Neural progenitor cell (in vitro differentiated cells): ENCODE measurements around the gene CDK5RAP3. TPM values are rescaled to one million over a fixed set of nuclear protein-coding genes. Genes with fewer than 3 reads are reported as not detected.
"Not testable (repeated sequence)": the region's sequence is repeated elsewhere in the genome, so short reads cannot be mapped to it uniquely, and the experiment has no call there.

ENCODE experiments used
- DNase-seq: peaks from one replicate; pipeline ENCODE4 v3.0.0-alpha.2; 2016; ENCODE audit warnings: low spot score
- H2AFZ ChIP-seq: fragments of 200-600 bp; sonication (generic); replicated peaks from 2 replicates; pipeline ENCODE4 v1.6.1; 2016; ENCODE audit warnings: antibody characterized with exemption
- H3F3A ChIP-seq: fragments of 200-600 bp; sonication (generic); 2 replicates; pipeline ENCODE4 v1.6.1; 2016; ENCODE audit warnings: antibody characterized with exemption, low read depth
- H3K27ac ChIP-seq: fragments of 200-600 bp; sonication (generic); 2 replicates; pipeline ENCODE4 v1.5.1; 2016; ENCODE audit warnings: mild to moderate bottlenecking
- H3K27me3 ChIP-seq: fragments of 200-600 bp; sonication (generic); 2 replicates; pipeline ENCODE4 v1.6.1; 2016; ENCODE audit warnings: mild to moderate bottlenecking, moderate library complexity
- H3K36me3 ChIP-seq: fragments of 200-600 bp; sonication (generic); 2 replicates; pipeline ENCODE4 v1.5.1; 2016
- H3K4me1 ChIP-seq: fragments of 200-600 bp; sonication (generic); 2 replicates; pipeline ENCODE4 v1.6.1; 2016; ENCODE audit warnings: mixed run types
- H3K4me2 ChIP-seq: fragments of 200-600 bp; sonication (generic); 2 replicates; pipeline ENCODE4 v1.6.1; 2016
- H3K4me3 ChIP-seq: fragments of 200-600 bp; sonication (generic); 2 replicates; pipeline ENCODE4 v1.5.1; 2016
- H3K79me2 ChIP-seq: fragments of 200-600 bp; sonication (generic); 2 replicates; pipeline ENCODE4 v1.6.1; 2016; ENCODE audit warnings: low read depth
- H3K9ac ChIP-seq: fragments of 200-600 bp; sonication (generic); 2 replicates; pipeline ENCODE4 v1.6.1; 2016
- H3K9me3 ChIP-seq: fragments of 200-600 bp; sonication (generic); 2 replicates; pipeline ENCODE4 v1.5.1; 2016; ENCODE audit warnings: low read depth
- H4K20me1 ChIP-seq: fragments of 200-600 bp; sonication (generic); 2 replicates; pipeline ENCODE4 v1.6.1; 2016; ENCODE audit warnings: low read depth
- H3K27ac Mint-ChIP-seq: 3 replicates; pipeline ENCODE4 v1.8.0; 2021; ENCODE audit warnings: mixed read lengths
- H3K27me3 Mint-ChIP-seq: 2 replicates; pipeline ENCODE4 v1.8.0; 2022; ENCODE audit warnings: low read depth, mild to moderate bottlenecking, inconsistent platforms, moderate library complexity, mixed read lengths; ENCODE audit not compliant: insufficient read depth
- H3K36me3 Mint-ChIP-seq: 3 replicates; pipeline ENCODE4 v1.8.0; 2021; ENCODE audit warnings: mixed read lengths
- H3K4me1 Mint-ChIP-seq: 3 replicates; pipeline ENCODE4 v1.8.0; 2021; ENCODE audit warnings: mixed read lengths
- H3K4me3 Mint-ChIP-seq: 3 replicates; pipeline ENCODE4 v1.8.0; 2021; ENCODE audit warnings: mild to moderate bottlenecking, moderate library complexity, mixed read lengths
- H3K9me3 Mint-ChIP-seq: 3 replicates; pipeline ENCODE4 v1.8.0; 2020; ENCODE audit warnings: mixed read lengths
- CTCF ChIP-seq: fragments of 200-600 bp; sonication (generic); IDR thresholded peaks from 2 replicates; pipeline ENCODE4 v1.5.1; 2017; ENCODE audit warnings: antibody characterized with exemption, mild to moderate bottlenecking
- EZH2 ChIP-seq: fragments of 200-600 bp; sonication (generic); IDR thresholded peaks from 2 replicates; pipeline ENCODE4 v1.6.1; 2017; ENCODE audit warnings: antibody characterized with exemption, mild to moderate bottlenecking, moderate library complexity
- EZH2phosphoT487 ChIP-seq: fragments of 200-600 bp; sonication (generic); IDR thresholded peaks from 2 replicates; pipeline ENCODE4 v1.6.1; 2017; ENCODE audit warnings: antibody characterized with exemption
- total RNA-seq: library from RNA; depleted of rRNA; stranded (reverse); fragments of >200 nt; gene quantifications from 2 replicates; pipeline ENCODE4 v1.2.3, GENCODE V29; 2015; ENCODE audit warnings: low replicate concordance

Gene CDK5RAP3
- total RNA-seq, 1 donor from 2014 or later: 104 TPM

GRCh38 chr17:47931848-47932247 is 39.1 kb upstream of the CDK5RAP3 start:
- Histone ChIP-seq H3K79me2 (no peaks in the 10 kb centered on the region), H3K9me3 (no peaks in the 10 kb centered on the region), H3K4me2 (no peak overlapping the region), H3F3A (no peaks in the 10 kb centered on the region), H3K4me3 (no peak overlapping the region), H4K20me1 (no peaks in the 10 kb centered on the region), H3K27ac (no peak overlapping the region), H3K4me1 (no peaks in the 10 kb centered on the region), H3K27me3 (no peaks in the 10 kb centered on the region), H3K9ac (no peak overlapping the region), H3K36me3 (no peaks in the 10 kb centered on the region), H2AFZ (no peak overlapping the region)
- Mint-ChIP-seq H3K4me1 (no peaks in the 10 kb centered on the region), H3K9me3 (no peaks in the 10 kb centered on the region), H3K27ac (peak overlapping the region; percentile 3), H3K36me3 (peaks cover 6% of the 10 kb centered on the region), H3K4me3 (no peak overlapping the region), H3K27me3 (peaks cover 4% of the 10 kb centered on the region)
- no peak for DNase-seq
- TF ChIP-seq EZH2 (no peak), EZH2phosphoT487 (no peak), CTCF (no peak)

- H3F3A ChIP-seq: no peaks in the 10 kb centered on the region
- no peaks in the 10 kb centered on the region for H3K36me3 Mint-ChIP-seq
- H2AFZ ChIP-seq: no peak overlapping the region
- no peaks in the 10 kb centered on the region for H3K4me1 ChIP-seq
- H3K4me1 Mint-ChIP-seq: no peaks in the 10 kb centered on the region
- no peak overlapping the region for H3K4me3 ChIP-seq
- peak overlapping the region; percentile 8 for H3K27ac Mint-ChIP-seq
- H3K36me3 ChIP-seq: no peaks in the 10 kb centered on the region
- H4K20me1 ChIP-seq: no peaks in the 10 kb centered on the region
- H3K27ac ChIP-seq: no peak overlapping the region
- TF ChIP-seq EZH2phosphoT487: no peak
- no peak for TF ChIP-seq CTCF
- TF ChIP-seq EZH2: no peak
- H3K9ac ChIP-seq: no peak overlapping the region
- H3K27me3 ChIP-seq: no peaks in the 10 kb centered on the region
- no peaks in the 10 kb centered on the region for H3K9me3 ChIP-seq
- no peak overlapping the region for H3K4me2 ChIP-seq
- H3K4me3 Mint-ChIP-seq: no peak overlapping the region
- H3K27me3 Mint-ChIP-seq: peaks cover 4% of the 10 kb centered on the region
- no peaks in the 10 kb centered on the region for H3K79me2 ChIP-seq
- H3K9me3 Mint-ChIP-seq: no peaks in the 10 kb centered on the region
- DNase-seq: no peak
These were observed 36.1 kb upstream of the CDK5RAP3 start for GRCh38 chr17:47934856-47935255.

GRCh38 chr17:47935468-47935867 is 35.4 kb upstream of the CDK5RAP3 start:
- not testable (repeated sequence) for H3K4me2 ChIP-seq

GRCh38 chr17:47935961-47936360 is 35.0 kb upstream of the CDK5RAP3 start:
- no peak overlapping the region for H2AFZ ChIP-seq
- no peak overlapping the region for H3K4me2 ChIP-seq
- peaks cover 9% of the 10 kb centered on the region for H3K27me3 ChIP-seq
- no peaks in the 10 kb centered on the region for H3K9me3 ChIP-seq
- DNase-seq: no peak
- no peaks in the 10 kb centered on the region for H3K36me3 Mint-ChIP-seq
- H3K9ac ChIP-seq: no peak overlapping the region
- TF ChIP-seq EZH2 (no peak), EZH2phosphoT487 (no peak), CTCF (no peak)
- H3K4me1 Mint-ChIP-seq: no peaks in the 10 kb centered on the region
- H3K27ac Mint-ChIP-seq: no peak overlapping the region
- H3K9me3 Mint-ChIP-seq: no peaks in the 10 kb centered on the region
- H3K27ac ChIP-seq: no peak overlapping the region
- peaks cover 4% of the 10 kb centered on the region for H3K27me3 Mint-ChIP-seq
- H3K4me3 ChIP-seq: no peak overlapping the region
- no peaks in the 10 kb centered on the region for H3K36me3 ChIP-seq
- H3F3A ChIP-seq: no peaks in the 10 kb centered on the region
- H3K79me2 ChIP-seq: no peaks in the 10 kb centered on the region
- no peak overlapping the region for H3K4me3 Mint-ChIP-seq
- no peaks in the 10 kb centered on the region for H3K4me1 ChIP-seq
- no peaks in the 10 kb centered on the region for H4K20me1 ChIP-seq

More at GRCh38 chr17:47935468-47935867, 35.4 kb upstream of the CDK5RAP3 start:
- not testable (repeated sequence) for H3K27me3 Mint-ChIP-seq, H4K20me1 ChIP-seq, H3K9me3 Mint-ChIP-seq, DNase-seq, H2AFZ ChIP-seq, H3K27ac Mint-ChIP-seq, H3K36me3 ChIP-seq, H3K79me2 ChIP-seq, H3K27me3 ChIP-seq, H3K9ac ChIP-seq, H3K4me1 Mint-ChIP-seq, H3K27ac ChIP-seq, H3K36me3 Mint-ChIP-seq, H3K4me3 Mint-ChIP-seq, H3K4me1 ChIP-seq, H3F3A ChIP-seq, H3K4me3 ChIP-seq, H3K9me3 ChIP-seq
